Spleen (tissue), 11 donors: ENCODE results near the gene NEDD4L. TPM values are rescaled to one million over a fixed set of nuclear protein-coding genes. Genes with fewer than 3 reads are reported as not detected.

Experiments
- DNase-seq: peaks from one replicate; pipeline ENCODE4 v3.0.0-alpha.2; 2020
- H3K27ac ChIP-seq, 8 donors: fragments of 200-600 bp; sonication (generic) in 7 of 8; 1 replicate in 4 of 8; 2 replicates in 4 of 8; pipeline versions ENCODE4 v1.5.0 to v1.8.0; 2016 to 2021; ENCODE audit warnings: inconsistent platforms in 4 of 8, mild to moderate bottlenecking in 4 of 8, moderate library complexity in 1 of 8
- H3K27me3 ChIP-seq, 7 donors: fragments of 200-600 bp; sonication (generic) in 6 of 7; replicated peaks in 1 of 7; 1 replicate in 4 of 7; 2 replicates in 3 of 7; pipeline versions ENCODE4 v1.5.0 to v1.8.0; 2016 to 2021; ENCODE audit warnings: inconsistent platforms in 3 of 7, mild to moderate bottlenecking in 1 of 7
- H3K36me3 ChIP-seq, 6 donors: fragments of 200-600 bp; sonication (generic) in 5 of 6; 1 replicate in 4 of 6; 2 replicates in 2 of 6; pipeline versions ENCODE4 v1.5.0 to v1.8.0; 2016 to 2021; ENCODE audit warnings: inconsistent platforms in 2 of 6
- H3K4me1 ChIP-seq, 6 donors: fragments of 200-600 bp; sonication (generic) in 5 of 6; 1 replicate in 3 of 6; 2 replicates in 3 of 6; pipeline versions ENCODE4 v1.5.0 to v1.8.0; 2016 to 2021; ENCODE audit warnings: inconsistent platforms in 3 of 6
- H3K4me3 ChIP-seq, 8 donors: fragments of 200-600 bp; sonication (generic) in 7 of 8; 1 replicate in 4 of 8; 2 replicates in 4 of 8; pipeline versions ENCODE4 v1.5.0 to v1.8.0; 2016 to 2021; ENCODE audit warnings: inconsistent platforms in 4 of 8, mild to moderate bottlenecking in 4 of 8, moderate library complexity in 2 of 8
- H3K9me3 ChIP-seq, 8 donors: fragments of 200-600 bp; sonication (generic) in 7 of 8; 1 replicate in 4 of 8; 2 replicates in 4 of 8; pipeline versions ENCODE4 v1.5.0 to v1.8.0; 2016 to 2021; ENCODE audit warnings: inconsistent platforms in 4 of 8
- POLR2A ChIP-seq, 3 donors: fragments of 450-650 bp; IDR thresholded peaks; one replicate each; pipeline ENCODE4 v1.5.1; 2017; ENCODE audit warnings: antibody characterized with exemption in 3 of 3, mild to moderate bottlenecking in 1 of 3
- POLR2AphosphoS5 ChIP-seq, 3 donors: sonication (generic); formaldehyde crosslinking; IDR thresholded peaks; one replicate each; pipeline ENCODE4 v1.5.1; 2017; ENCODE audit warnings: antibody characterized with exemption in 3 of 3
- WGBS, 5 donors: extraction: QIAGEN DNeasy Blood & Tissue Kit in 3 of 5; methylation state at CpG; one replicate each; pipeline versions ENCODE4 v1.1.5 to v1.1.7; 2013 to 2018; 5-methylcytosine and 5-hydroxymethylcytosine counted together
- intact Hi-C: fragments of 100-400 bp; cut with DNase I; formaldehyde crosslinking; loops from one replicate; pipeline ENCODE4 v1.15.0; 2023; ENCODE audit warnings: low total_unique reads
- polyA plus RNA-seq, 3 donors: library from polyadenylated mRNA; stranded (reverse); fragments of 200-250 nt; gene quantifications; one replicate each; pipeline ENCODE4 v1.2.1, GENCODE V29; 2013
- total RNA-seq, 7 donors: library from RNA; depleted of rRNA in 3 of 7; stranded (reverse); fragments of >200 nt in 3 of 7; fragmentation: NEBNext Ultra II Directional in 4 of 7; extraction: Animal tissue kit (Norgen Biotek cat#: 25700) in 4 of 7; gene quantifications; one replicate each; pipeline versions ENCODE4 v1.1.0 to v1.2.1, GENCODE V29; 2016 to 2021
- TF ChIP-seq, protein P1 (sequence below), 11 experiments: fragments of 200-600 bp in 7 of 11; fragments of 450-650 bp in 4 of 11; sonication (generic) in 4 of 11; IDR thresholded peaks in 8 of 11; conservative IDR thresholded peaks in 3 of 11; 1 replicate in 7 of 11; 2 replicates in 4 of 11; pipeline versions ENCODE4 v1.4.0 to v1.8.0; 2016 to 2021; ENCODE audit warnings: antibody characterized with exemption in 11 of 11, inconsistent platforms in 4 of 11, mild to moderate bottlenecking in 1 of 11
- donor health status: healthy with polysubstance abuse.
- donor health status: DM: no; HTN: no; CAD: no; lungs with moderate emphysema.
- donor health status: DM: no; HTN: no; CAD: no.
- donor health status: Bipolar disorder and iron deficiency.
- donor health status: healthy.
- donor health status: DM: no; HTN: no; CAD: no.
- donor health status: DM: yes; HTN: yes; CAD: no.

NEDD4L gene
- total and polyA plus RNA-seq, 10 donors, result 8.7 to 26.9 (median 18.3) TPM

DNA sequence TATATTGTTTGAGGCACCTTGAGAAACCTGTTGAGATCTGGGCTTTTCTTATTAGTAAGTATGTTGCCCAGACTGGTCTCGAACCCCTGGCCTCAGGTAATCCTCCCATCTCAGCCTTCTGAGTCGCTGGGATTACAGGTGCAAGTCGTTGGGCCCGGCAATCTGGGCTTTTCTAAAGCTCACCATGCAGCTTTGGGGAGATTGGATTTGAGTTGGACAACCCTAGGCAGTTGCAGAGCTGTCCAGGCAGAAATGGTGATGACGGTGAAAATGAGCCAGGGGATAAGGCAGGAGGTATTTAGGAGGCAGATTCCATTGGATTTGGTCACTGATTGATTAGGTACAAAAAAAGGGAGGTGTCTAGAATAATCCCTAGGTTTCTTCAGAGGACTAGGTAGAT, 16.2 kb downstream of the NEDD4L start:
- H3K27ac ChIP-seq, result no peak overlapping the region
- WGBS, 5 donors, result 32 to 95% (median 38%) methylated on average over 5 of the region's 5 CpGs
- H3K9me3 ChIP-seq, result no peaks in the 10 kb centered on the region
- no peaks in the 10 kb centered on the region for H3K36me3 ChIP-seq
- no peak overlapping the region for H3K4me3 ChIP-seq
- H3K4me1 ChIP-seq, result no peaks in the 10 kb centered on the region
- DNase-seq, result no peak
- TF ChIP-seq POLR2AphosphoS5 (IDR thresholded peaks at IDR 0.05) (no peak), POLR2A (IDR thresholded peaks at IDR 0.05) (no peak)
- TF ChIP-seq, protein P1, sequence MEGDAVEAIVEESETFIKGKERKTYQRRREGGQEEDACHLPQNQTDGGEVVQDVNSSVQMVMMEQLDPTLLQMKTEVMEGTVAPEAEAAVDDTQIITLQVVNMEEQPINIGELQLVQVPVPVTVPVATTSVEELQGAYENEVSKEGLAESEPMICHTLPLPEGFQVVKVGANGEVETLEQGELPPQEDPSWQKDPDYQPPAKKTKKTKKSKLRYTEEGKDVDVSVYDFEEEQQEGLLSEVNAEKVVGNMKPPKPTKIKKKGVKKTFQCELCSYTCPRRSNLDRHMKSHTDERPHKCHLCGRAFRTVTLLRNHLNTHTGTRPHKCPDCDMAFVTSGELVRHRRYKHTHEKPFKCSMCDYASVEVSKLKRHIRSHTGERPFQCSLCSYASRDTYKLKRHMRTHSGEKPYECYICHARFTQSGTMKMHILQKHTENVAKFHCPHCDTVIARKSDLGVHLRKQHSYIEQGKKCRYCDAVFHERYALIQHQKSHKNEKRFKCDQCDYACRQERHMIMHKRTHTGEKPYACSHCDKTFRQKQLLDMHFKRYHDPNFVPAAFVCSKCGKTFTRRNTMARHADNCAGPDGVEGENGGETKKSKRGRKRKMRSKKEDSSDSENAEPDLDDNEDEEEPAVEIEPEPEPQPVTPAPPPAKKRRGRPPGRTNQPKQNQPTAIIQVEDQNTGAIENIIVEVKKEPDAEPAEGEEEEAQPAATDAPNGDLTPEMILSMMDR (IDR thresholded peaks at IDR 0.05 in 8 of 11, conservative IDR thresholded peaks at IDR 0.05 in 3 of 11), result no peak
- intact Hi-C loops, result no loop called here
- no peaks in the 10 kb centered on the region for H3K27me3 ChIP-seq

DNA sequence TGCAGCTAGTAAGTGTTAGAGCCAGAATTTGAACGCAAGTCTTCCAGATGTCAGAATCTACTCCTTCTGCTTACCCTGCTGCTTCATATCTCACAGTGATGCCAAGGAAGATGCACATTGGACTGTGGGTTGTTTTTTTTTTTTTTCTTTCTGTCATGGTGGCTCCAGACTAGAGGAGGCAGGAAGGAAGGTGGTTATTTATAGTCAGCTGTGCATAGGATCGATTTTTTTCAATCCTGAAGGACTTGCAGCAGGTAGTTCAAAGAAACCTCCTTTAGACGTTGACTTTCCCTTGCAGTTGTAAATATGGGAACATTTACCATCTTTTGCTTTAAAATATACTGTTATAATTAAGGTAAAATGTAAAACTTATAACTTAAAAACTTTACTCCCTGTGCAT, 17.3 kb downstream of the NEDD4L start:
- no peaks in the 10 kb centered on the region for H3K4me1 ChIP-seq
- H3K36me3 ChIP-seq, result no peaks in the 10 kb centered on the region
- H3K27ac ChIP-seq, result no peak overlapping the region
- H3K27me3 ChIP-seq, result no peaks in the 10 kb centered on the region
- 40 to 52% (median 46%) methylated on average over 3 of the region's 3 CpGs for WGBS, 5 donors
- intact Hi-C loops, result no loop called here
- DNase-seq, result no peak
- no peak overlapping the region for H3K4me3 ChIP-seq
- no peak for TF ChIP-seq POLR2AphosphoS5 (IDR thresholded peaks at IDR 0.05)
- TF ChIP-seq, protein P1 (IDR thresholded peaks at IDR 0.05 in 8 of 11, conservative IDR thresholded peaks at IDR 0.05 in 3 of 11), result no peak
- TF ChIP-seq POLR2A (IDR thresholded peaks at IDR 0.05), result no peak
- no peaks in the 10 kb centered on the region for H3K9me3 ChIP-seq

DNA sequence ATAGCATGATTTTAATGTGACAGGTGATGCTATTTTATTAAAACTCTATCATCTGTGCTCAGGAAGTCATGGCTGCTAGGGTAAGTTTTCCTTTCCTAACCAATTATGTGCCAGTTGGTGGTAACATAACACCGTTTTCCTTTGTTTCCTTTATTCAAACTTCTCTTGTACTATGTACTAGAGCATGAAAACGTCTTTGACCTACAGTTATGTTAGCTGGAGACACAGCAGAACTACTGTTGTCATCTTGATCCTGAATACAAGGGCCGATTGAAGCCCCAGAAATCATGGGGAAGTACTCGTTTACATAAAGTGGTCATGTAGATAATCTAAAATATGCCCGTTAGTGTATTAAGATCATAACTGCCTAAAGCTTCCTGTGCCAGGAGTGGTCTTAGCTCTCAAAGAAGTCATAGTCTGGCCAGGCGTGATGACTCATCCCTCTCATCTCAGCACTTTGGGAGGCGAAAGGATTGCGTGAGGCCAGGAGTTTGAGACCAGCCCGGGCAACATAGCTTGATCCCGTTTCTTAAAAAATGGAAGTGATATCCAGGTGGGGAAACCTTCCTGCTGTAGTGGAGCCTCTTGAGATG, 20.5 kb downstream of the NEDD4L start:
- H3K27me3 ChIP-seq, result no peaks in the 10 kb centered on the region
- intact Hi-C loops, result no loop called here
- 67 to 83% (median 70%) methylated on average over 9 to 10 of the region's 10 CpGs for WGBS, 5 donors

DNA sequence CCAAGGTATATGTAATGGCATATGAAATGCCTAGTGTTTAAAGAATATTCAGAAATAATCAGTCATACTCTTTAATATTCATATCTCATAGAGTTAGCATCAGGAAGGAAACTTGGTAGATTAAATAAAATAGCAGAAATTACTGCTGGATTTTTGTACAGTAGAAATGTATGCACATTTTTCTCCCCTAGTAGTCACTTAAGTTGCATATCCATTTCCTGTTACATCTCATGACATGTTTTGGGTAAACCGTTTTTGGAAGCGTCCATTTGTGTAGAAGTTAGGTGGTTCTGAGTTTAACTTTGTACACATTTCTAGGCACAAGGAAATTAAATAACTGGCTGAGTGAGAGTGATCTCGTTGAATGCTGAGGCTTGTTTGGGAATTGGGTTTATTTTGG, 21.9 kb downstream of the NEDD4L start:
- Histone ChIP-seq H3K27me3 (no peaks in the 10 kb centered on the region), H3K4me1 (no peaks in the 10 kb centered on the region), H3K4me3 (no peak overlapping the region), H3K36me3 (no peaks in the 10 kb centered on the region), H3K27ac (no peak overlapping the region), H3K9me3 (no peaks in the 10 kb centered on the region)
- WGBS, 5 donors, result 84 to 91% (median 90%) methylated on average over 3 of the region's 3 CpGs
- intact Hi-C loops, result no loop called here
- no peak for DNase-seq
- TF ChIP-seq POLR2A (IDR thresholded peaks at IDR 0.05), result no peak
- TF ChIP-seq, protein P1 (IDR thresholded peaks at IDR 0.05 in 8 of 11, conservative IDR thresholded peaks at IDR 0.05 in 3 of 11), result no peak
- no peak for TF ChIP-seq POLR2AphosphoS5 (IDR thresholded peaks at IDR 0.05)

More for the DNA sequence above, 20.5 kb downstream of the NEDD4L start:
- H3K4me1 ChIP-seq, result no peaks in the 10 kb centered on the region
- no peak overlapping the region for H3K4me3 ChIP-seq
- H3K9me3 ChIP-seq, result no peaks in the 10 kb centered on the region
- H3K36me3 ChIP-seq, result no peaks in the 10 kb centered on the region
- DNase-seq, result no peak
- no peak for TF ChIP-seq POLR2A (IDR thresholded peaks at IDR 0.05)
- TF ChIP-seq, protein P1 (IDR thresholded peaks at IDR 0.05 in 8 of 11, conservative IDR thresholded peaks at IDR 0.05 in 3 of 11), result no peak
- no peak for TF ChIP-seq POLR2AphosphoS5 (IDR thresholded peaks at IDR 0.05)
- H3K27ac ChIP-seq, result no peak overlapping the region
